Tibial nerve (tissue), 3 donors: Measurements from ENCODE around the gene SPATA33.

Experiments
- CTCF ChIP-seq, 5 experiments: fragments of 200-600 bp in 3 of 5; fragments of 450-650 bp in 2 of 5; sonication (generic) in 3 of 5; IDR thresholded peaks; one replicate each; pipeline ENCODE4 v1.5.1; 2016 to 2019; ENCODE audit warnings: antibody characterized with exemption in 5 of 5, mild to moderate bottlenecking in 3 of 5, moderate library complexity in 2 of 5
- POLR2A ChIP-seq, 2 donors: fragments of 450-650 bp; IDR thresholded peaks; one replicate each; pipeline ENCODE4 v1.6.1; 2017; ENCODE audit warnings: antibody characterized with exemption in 2 of 2, mild to moderate bottlenecking in 2 of 2, moderate library complexity in 2 of 2

GRCh38 chr16:89661215-89661614 is 3.6 kb downstream of the SPATA33 start:
- no peak for TF ChIP-seq CTCF (IDR thresholded peaks at IDR 0.05)
- TF ChIP-seq POLR2A (IDR thresholded peaks at IDR 0.05) = no peak
